ENCODE data around the gene RREB1.

The RREB1 gene

GRCh38 chr6:7086488-7086887, 21.3 kb upstream of the RREB1 start:
- Histone ChIP-seq H3K36me3 (peaks cover 0 to 9% (median 0%) of the 10 kb centered on the region in 11 experiments; a peak in 1 of 22 replicates), H3K4me3 (peak overlapping the region; percentile 47 to 65 (median 56)), H3K4me1 (peaks cover 30 to 46% (median 43%) of the 10 kb centered on the region in 10 experiments), H3K4me2 (peak overlapping the region; percentile 76 to 91 (median 84)), H3K9me3 (replicated peaks in 1 of 11) (no peaks in the 10 kb centered on the region), H4K20me1 (peaks cover 0 to 11% (median 0%) of the 10 kb centered on the region in 11 experiments; a peak in 2 of 22 replicates), H3K27me3 (no peaks in the 10 kb centered on the region), H3K27ac (peak overlapping the region; percentile 45 to 75 (median 66); a peak in 21 of 22 replicates), H3K9ac (peak overlapping the region; percentile 52 to 73 (median 68); a peak in 21 of 22 replicates)
- TF ChIP-seq Cebpa-rat (IDR thresholded peaks at IDR 0.05), result no peak

GRCh38 chr6:7087066-7087465, 20.7 kb upstream of the RREB1 start:
- TF ChIP-seq Cebpa-rat (IDR thresholded peaks at IDR 0.05), result no peak
- H3K36me3 ChIP-seq, result peaks cover 0 to 9% (median 0%) of the 10 kb centered on the region in 11 experiments; a peak in 1 of 22 replicates
- H3K27me3 ChIP-seq, result no peaks in the 10 kb centered on the region
- peaks cover 30 to 46% (median 43%) of the 10 kb centered on the region in 10 experiments for H3K4me1 ChIP-seq
- peaks cover 0 to 11% (median 0%) of the 10 kb centered on the region in 11 experiments; a peak in 2 of 22 replicates for H4K20me1 ChIP-seq
- H3K9ac ChIP-seq, result peak overlapping the region; percentile 52 to 73 (median 68)
- H3K9me3 ChIP-seq (replicated peaks in 1 of 11), result no peaks in the 10 kb centered on the region
- H3K4me2 ChIP-seq, result peak overlapping the region; percentile 76 to 91 (median 84)
- peak overlapping the region; percentile 45 to 75 (median 66); a peak in 21 of 22 replicates for H3K27ac ChIP-seq
- H3K4me3 ChIP-seq, result peak overlapping the region; percentile 47 to 65 (median 56)

GRCh38 chr6:7087491-7087979, 20.2 kb upstream of the RREB1 start:
- Histone ChIP-seq H3K9ac (peak overlapping the region; percentile 52 to 73 (median 68); a peak in 18 of 22 replicates), H3K4me2 (peak overlapping the region; percentile 76 to 91 (median 84)), H3K4me3 (peak overlapping the region in 8 of 10 experiments; percentile 47 to 65 (median 58); a peak in 11 of 20 replicates), H3K9me3 (replicated peaks in 1 of 11) (no peaks in the 10 kb centered on the region), H3K27ac (peak overlapping the region; percentile 45 to 75 (median 66); a peak in 18 of 22 replicates), H4K20me1 (peaks cover 0 to 10% (median 0%) of the 10 kb centered on the region in 11 experiments; a peak in 2 of 22 replicates), H3K27me3 (no peaks in the 10 kb centered on the region), H3K36me3 (peaks cover 0 to 9% (median 0%) of the 10 kb centered on the region in 11 experiments; a peak in 1 of 22 replicates), H3K4me1 (peaks cover 30 to 46% (median 43%) of the 10 kb centered on the region in 10 experiments)
- TF ChIP-seq Cebpa-rat (IDR thresholded peaks at IDR 0.05), result no peak

- Histone ChIP-seq H3K4me2 (peak overlapping the region; percentile 76 to 91 (median 84); a peak in 21 of 22 replicates), H3K4me3 (no peak overlapping the region)
Observed at GRCh38 chr6:7088076-7088742, 19.6 kb upstream of the RREB1 start.

GRCh38 chr6:7098993-7099392, 8.8 kb upstream of the RREB1 start:
- H3K27me3 ChIP-seq, result no peaks in the 10 kb centered on the region
- no peak overlapping the region for H3K27ac ChIP-seq
- H4K20me1 ChIP-seq, result peaks cover 0 to 22% (median 0%) of the 10 kb centered on the region in 11 experiments; a peak in 2 of 22 replicates
- peaks cover 8 to 33% (median 22%) of the 10 kb centered on the region in 10 experiments; a peak in 19 of 20 replicates for H3K4me1 ChIP-seq
- no peak overlapping the region for H3K4me3 ChIP-seq
- H3K9me3 ChIP-seq (replicated peaks in 1 of 11), result no peaks in the 10 kb centered on the region; a peak in 1 of 22 replicates
- H3K36me3 ChIP-seq, result peaks cover 0 to 5% (median 0%) of the 10 kb centered on the region in 11 experiments; a peak in 2 of 22 replicates
- 0 out of 22 replicates have a peak overlapping the region, but pooled peaks of 1 of the 11 experiments have one; percentile 84 for H3K4me2 ChIP-seq
- no peak for TF ChIP-seq Cebpa-rat (IDR thresholded peaks at IDR 0.05)
- H3K9ac ChIP-seq, result no peak overlapping the region

More at GRCh38 chr6:7088076-7088742, 19.6 kb upstream of the RREB1 start:
- no peak for TF ChIP-seq Cebpa-rat (IDR thresholded peaks at IDR 0.05)
- Histone ChIP-seq H3K27me3 (no peaks in the 10 kb centered on the region), H3K9ac (no peak overlapping the region), H3K27ac (no peak overlapping the region), H3K4me1 (peaks cover 30 to 46% (median 43%) of the 10 kb centered on the region in 10 experiments), H4K20me1 (peaks cover 0 to 7% (median 0%) of the 10 kb centered on the region in 11 experiments; a peak in 2 of 22 replicates), H3K9me3 (replicated peaks in 1 of 11) (no peaks in the 10 kb centered on the region), H3K36me3 (peaks cover 0 to 9% (median 0%) of the 10 kb centered on the region in 11 experiments; a peak in 1 of 22 replicates)

- H3K9ac ChIP-seq, result no peak overlapping the region
Observed at GRCh38 chr6:7100072-7100752, 7.5 kb upstream of the RREB1 start.

GRCh38 chr6:7100753-7101081, 7.0 kb upstream of the RREB1 start:
- Histone ChIP-seq H3K36me3 (peaks cover 0 to 5% (median 0%) of the 10 kb centered on the region in 11 experiments; a peak in 2 of 22 replicates), H3K4me2 (peak overlapping the region in 6 of 11 experiments; percentile 13 to 85 (median 60); a peak in 7 of 22 replicates), H3K27ac (no peak overlapping the region), H3K27me3 (no peaks in the 10 kb centered on the region), H3K9me3 (replicated peaks in 1 of 11) (no peaks in the 10 kb centered on the region; a peak in 1 of 22 replicates), H3K4me1 (peaks cover 8 to 36% (median 22%) of the 10 kb centered on the region in 10 experiments; a peak in 19 of 20 replicates), H3K4me3 (no peak overlapping the region), H4K20me1 (peaks cover 0 to 18% (median 0%) of the 10 kb centered on the region in 11 experiments; a peak in 2 of 22 replicates), H3K9ac (no peak overlapping the region)
- TF ChIP-seq Cebpa-rat (IDR thresholded peaks at IDR 0.05), result no peak

More at GRCh38 chr6:7100072-7100752, 7.5 kb upstream of the RREB1 start:
- Histone ChIP-seq H3K4me3 (no peak overlapping the region), H3K36me3 (peaks cover 0 to 5% (median 0%) of the 10 kb centered on the region in 11 experiments; a peak in 2 of 22 replicates), H3K4me1 (peaks cover 8 to 33% (median 22%) of the 10 kb centered on the region in 10 experiments; a peak in 19 of 20 replicates), H4K20me1 (peaks cover 0 to 19% (median 0%) of the 10 kb centered on the region in 11 experiments; a peak in 2 of 22 replicates), H3K9me3 (replicated peaks in 1 of 11) (no peaks in the 10 kb centered on the region; a peak in 1 of 22 replicates), H3K27ac (0 out of 22 replicates have a peak overlapping the region, but pooled peaks of 1 of the 11 experiments have one; percentile 37), H3K4me2 (peak overlapping the region; percentile 13 to 85 (median 55); a peak in 20 of 22 replicates), H3K27me3 (no peaks in the 10 kb centered on the region)
- no peak for TF ChIP-seq Cebpa-rat (IDR thresholded peaks at IDR 0.05)

GRCh38 chr6:7101290-7101689, 6.5 kb upstream of the RREB1 start:
- no peak overlapping the region for H3K27ac ChIP-seq
- H3K4me1 ChIP-seq, result peaks cover 12 to 41% (median 26%) of the 10 kb centered on the region in 10 experiments; a peak in 19 of 20 replicates
- H3K9ac ChIP-seq, result no peak overlapping the region
- no peaks in the 10 kb centered on the region for H3K27me3 ChIP-seq
- peak overlapping the region in 3 of 11 experiments; percentile 7 to 75 (median 29); a peak in 3 of 22 replicates for H3K4me2 ChIP-seq
- no peak for TF ChIP-seq Cebpa-rat (IDR thresholded peaks at IDR 0.05)
- H4K20me1 ChIP-seq, result peaks cover 0 to 18% (median 0%) of the 10 kb centered on the region in 11 experiments; a peak in 2 of 22 replicates
- H3K9me3 ChIP-seq (replicated peaks in 1 of 11), result no peaks in the 10 kb centered on the region; a peak in 1 of 22 replicates
- H3K4me3 ChIP-seq, result no peak overlapping the region
- peaks cover 0 to 5% (median 0%) of the 10 kb centered on the region in 11 experiments; a peak in 2 of 22 replicates for H3K36me3 ChIP-seq

Data from BLaER1 treated with 17β-estradiol and CSF1 and Interleukin-3, amounts not matched to agents 10 nM and 100 nM (cell line).